Amniotic epithelial cell (primary cell): ENCODE measurements around the gene TMEM190.
"Not testable (repeated sequence)": the region's sequence is repeated elsewhere in the genome, so short reads cannot be mapped to it uniquely, and the experiment has no call there.

Experiments
- DNase-seq: peaks from one replicate; pipeline ENCODE4 v3.0.0-alpha.2; 2010; ENCODE audit warnings: low read depth

TMEM190 gene

GRCh38 chr19:55391702-55392615, 15.3 kb downstream of the TMEM190 start:
- peak; percentile 62 for DNase-seq

- DNase-seq = peak; percentile 31
Measured at GRCh38 chr19:55392820-55393761, 16.5 kb downstream of the TMEM190 start.

- no peak for DNase-seq
Measured at GRCh38 chr19:55398200-55398925, 21.7 kb downstream of the TMEM190 start.

DNA sequence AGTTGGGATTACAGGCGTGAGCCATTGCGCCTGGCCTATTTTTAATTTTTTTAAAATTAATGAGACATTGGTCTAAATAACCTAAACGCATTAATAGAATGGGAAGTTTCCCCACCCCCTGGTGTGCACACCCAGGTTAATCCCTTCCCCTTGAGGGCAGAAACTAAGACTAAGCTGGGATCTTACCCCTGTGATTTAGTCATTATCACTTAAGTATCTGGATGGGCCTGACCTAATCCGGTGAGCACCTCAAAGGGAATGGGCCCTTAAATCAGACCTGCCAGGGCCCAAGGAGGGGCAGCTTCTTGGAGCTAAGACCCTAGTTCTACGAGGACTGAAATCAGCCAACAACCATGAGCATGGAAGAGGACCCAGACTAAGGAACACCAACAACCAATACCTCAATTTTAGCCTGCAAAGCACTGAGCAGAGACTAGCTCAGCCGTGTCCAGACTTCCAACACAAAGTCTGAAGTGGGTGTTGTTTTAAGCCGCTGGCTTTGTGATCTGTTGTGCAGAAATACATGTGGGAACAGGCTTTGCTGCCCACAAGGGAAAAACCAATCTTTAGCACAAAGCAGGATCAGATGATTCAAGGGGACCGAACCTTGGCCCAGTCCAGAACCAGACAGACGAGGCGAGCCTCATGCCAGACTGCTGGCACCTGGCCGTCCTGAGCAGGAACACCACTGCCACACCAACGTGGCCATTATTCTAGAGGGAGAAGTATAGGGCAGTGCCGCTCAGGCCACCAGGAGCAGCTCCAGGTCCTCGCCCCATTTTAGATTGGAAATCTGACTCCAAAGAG, 23.9 kb downstream of the TMEM190 start:
- DNase-seq = no peak

- DNase-seq = not testable (repeated sequence)
Measured at GRCh38 chr19:55401390-55401789, 24.8 kb downstream of the TMEM190 start.

GRCh38 chr19:55402509-55402908, 25.9 kb downstream of the TMEM190 start:
- DNase-seq = no peak

DNA sequence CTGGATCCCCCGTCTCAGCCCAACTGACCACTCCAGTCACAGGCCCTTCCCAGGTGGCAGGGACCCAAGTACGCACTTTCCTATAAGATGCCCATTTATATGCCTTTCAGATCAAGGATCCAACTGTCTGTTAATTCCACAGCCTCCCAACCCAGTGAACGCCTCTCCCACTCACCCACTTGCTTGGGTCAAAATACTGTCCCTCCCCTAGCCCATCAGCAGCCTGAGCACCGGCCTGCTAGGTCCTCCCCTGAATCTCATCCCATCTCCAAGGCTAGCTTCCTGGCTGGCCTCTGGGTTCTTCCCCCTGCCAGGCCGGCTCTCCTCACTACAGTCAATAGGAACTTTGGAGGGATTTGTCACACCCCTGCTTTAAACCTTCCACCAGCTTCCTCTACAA, 29.0 kb downstream of the TMEM190 start:
- DNase-seq = no peak

- DNase-seq = no peak
Measured at GRCh38 chr19:55406091-55406825, 29.6 kb downstream of the TMEM190 start.

GRCh38 chr19:55406826-55407549, 30.4 kb downstream of the TMEM190 start:
- DNase-seq = peak; percentile 33

GRCh38 chr19:55407550-55407799, 30.8 kb downstream of the TMEM190 start, which contains the start of gene UBE2S:
TSS of gene UBE2S (minus strand) at chr19:55407788. CDS start at chr19:55407589, 199 bp downstream.
- not testable (repeated sequence) for DNase-seq

DNA sequence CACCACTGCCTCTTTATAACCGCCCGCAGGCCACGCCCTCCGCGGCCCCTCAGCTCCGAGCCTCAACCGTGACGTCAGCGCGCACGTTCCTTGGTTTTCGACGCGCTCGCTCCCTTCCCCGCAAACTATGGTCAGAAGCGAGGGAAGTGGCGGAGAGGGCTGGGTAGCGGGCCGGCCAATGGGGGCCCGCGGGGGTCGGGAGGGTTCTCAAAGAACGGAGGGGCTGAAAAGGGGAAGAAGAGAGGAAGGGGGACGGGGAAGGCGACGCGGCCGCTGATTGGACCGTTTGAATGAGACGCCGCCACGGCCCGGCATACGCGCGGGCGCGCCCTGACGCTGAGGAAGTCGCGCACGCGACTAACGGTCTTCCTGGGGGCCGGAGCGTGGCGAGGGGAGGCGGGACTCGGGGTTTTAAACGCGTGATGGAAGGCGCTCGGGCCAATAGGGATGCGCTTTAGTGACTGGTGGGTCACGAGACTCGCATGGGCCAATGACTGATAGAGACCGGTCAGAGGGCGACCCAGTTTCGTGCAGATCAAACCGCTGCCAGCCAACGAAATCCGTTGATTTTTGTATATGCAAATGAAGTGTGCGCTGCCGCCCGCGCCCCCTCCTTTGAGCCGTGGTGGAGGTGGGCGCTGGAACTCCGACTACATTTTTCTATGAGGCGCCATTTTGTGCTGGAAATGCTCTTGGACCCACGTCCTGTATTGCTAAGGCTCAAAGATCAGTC, 31.3 kb downstream of the TMEM190 start:
- DNase-seq = peak; percentile 100

GRCh38 chr19:55408533-55408872, 31.9 kb downstream of the TMEM190 start:
- no peak for DNase-seq

DNA sequence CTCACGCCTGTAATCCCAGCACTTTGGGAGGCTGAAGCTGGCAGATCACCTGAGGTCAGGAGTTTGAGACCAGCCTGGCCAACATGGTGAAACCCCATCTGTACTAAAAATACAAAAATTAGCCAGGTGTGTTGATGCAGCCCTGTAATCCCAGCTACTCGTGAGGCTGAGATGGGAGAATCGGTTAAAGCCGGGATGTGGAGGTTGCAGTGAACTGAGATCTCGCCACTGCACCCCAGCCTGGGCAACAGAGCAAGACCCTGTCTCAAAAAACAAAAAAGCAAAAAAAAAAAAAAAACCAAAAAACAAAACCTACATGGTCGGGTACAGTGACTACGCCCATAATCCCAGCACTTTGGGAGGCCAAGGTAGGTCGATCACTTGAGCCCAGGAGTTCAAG, 32.6 kb downstream of the TMEM190 start:
- not testable (repeated sequence) for DNase-seq

DNA sequence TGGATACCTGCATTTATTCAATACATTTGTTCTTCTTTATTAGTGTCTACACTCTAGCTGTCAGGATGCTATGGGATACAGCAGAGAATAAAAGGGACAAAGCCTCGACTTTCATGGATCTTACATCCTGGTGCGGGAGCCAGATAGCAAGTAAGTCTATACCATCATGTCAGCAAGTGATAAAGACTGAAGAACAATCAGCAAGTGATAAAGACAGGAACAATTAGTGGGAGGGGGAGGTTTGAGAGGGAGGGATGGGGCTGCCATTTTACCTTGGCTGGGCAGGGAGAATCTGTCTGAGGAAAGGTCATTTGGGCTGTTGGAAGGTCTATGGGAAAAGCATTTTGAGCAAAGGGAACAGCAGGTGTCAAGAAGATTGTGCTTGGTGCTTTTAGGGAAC, 33.5 kb downstream of the TMEM190 start:
- DNase-seq = no peak

DNA sequence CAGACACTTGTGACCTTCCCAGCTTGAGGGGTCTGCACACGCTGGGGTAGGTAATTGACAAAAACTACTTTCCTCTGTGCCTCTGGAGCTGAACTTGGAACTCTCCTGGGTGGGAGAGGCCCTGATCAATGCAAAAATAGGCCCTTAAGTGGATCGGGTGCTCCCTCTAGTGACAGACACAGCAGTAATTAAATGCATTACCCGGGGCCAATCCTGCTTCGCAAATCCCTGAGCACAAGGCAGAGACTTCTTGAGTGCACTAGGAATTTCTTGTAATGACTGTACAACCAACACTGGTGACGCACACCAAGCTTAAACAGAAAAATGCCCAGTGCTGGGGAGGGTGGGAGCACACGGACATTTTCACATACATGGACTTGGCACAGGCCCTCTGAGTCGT, 41.6 kb downstream of the TMEM190 start:
- DNase-seq = peak; percentile 79

DNA sequence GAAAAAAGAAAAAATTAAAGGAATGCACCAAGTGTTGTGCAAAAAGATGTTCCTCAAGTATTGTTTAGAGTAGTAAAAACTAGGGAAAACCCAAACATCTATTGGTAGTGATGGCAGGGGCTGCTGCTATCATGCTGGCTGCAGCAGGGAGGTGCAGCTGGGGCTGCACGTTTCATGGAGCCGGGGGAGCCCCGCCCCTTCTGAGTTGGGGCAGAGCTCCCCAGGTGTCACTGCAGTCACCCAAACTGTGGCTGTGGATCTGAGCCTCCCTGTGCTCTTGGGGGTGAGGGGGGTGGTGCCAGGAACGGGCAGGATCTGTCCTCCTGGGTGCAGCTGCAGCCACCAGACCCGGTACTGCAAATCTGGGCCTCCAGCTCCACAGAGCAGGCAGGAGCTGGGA, 42.5 kb downstream of the TMEM190 start:
- DNase-seq = no peak

DNA sequence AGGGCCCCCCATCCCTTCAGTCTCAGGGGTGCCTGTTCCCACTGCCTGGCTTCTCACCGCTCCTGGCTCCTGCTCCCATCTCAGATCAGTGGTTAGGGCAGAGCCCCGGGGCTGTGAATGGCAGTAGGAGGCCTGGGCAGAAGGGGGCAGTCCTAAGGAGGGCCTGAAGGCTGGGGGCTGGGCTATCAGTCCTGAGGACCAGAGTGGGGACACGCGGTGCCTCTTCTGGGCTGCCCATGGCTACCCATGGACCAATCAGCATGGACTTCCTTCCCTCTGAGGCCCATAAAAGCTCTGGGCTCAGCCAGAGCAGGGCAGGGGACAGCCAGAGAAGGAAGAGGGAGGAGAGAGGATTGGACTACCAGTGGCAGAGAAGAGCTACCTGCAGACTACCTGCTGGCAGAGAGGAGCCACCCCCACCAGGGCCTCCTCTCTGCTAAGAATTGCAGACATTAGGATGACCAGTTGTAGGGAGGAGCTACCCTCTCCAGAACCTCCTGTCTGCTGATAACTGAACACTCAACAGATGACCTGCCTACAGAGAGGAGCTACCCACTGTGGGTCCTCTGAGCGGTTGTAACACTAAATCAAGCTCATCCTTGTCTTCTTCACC, 43.1 kb downstream of the TMEM190 start:
- no peak for DNase-seq

DNA sequence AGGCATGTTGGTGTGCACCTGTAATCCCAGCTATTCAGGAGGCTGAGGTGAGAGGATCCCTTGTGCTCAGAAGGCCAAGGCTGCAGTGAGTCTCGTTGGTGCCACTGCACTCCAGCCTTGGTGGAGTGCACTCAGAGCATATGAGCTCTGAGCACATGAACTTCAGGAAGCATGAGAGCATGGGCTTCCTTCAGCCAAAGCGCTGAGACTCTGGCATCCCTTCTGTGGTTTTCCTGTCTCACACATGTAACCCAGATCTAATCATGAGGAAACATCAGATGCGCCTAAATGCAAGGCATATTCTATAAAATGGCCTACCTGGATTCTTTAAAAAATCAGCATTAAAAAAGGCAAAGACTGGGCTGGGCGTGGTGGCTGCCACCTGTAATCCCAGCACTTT, 44.7 kb downstream of the TMEM190 start:
- not testable (repeated sequence) for DNase-seq
